Measurements from ENCODE around the gene CHRND. TPM values are rescaled to one million over a fixed set of nuclear protein-coding genes. Genes with fewer than 3 reads are reported as not detected.

CHRND gene
- total RNA-seq, 4 donors from 2014 or later: not detected

DNA sequence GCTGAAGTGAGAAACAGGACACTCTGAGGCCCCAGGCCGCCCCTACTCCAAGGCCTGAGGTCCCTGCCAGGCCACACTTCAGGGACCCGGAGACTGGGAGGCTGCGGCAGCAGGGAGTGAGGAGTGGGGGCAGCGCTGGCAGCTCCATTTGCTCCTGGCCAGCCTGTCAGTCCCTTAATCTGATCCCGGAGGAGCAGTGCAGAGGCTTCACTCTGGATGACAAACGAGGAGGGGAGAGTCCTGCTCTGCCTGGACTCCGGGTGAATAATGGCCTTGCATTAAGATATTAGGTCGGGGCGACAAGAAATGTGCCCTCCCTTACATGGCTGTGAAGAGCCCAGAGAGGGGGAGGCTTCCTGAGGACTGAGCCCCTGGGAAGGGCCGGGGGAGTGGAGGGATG is 20.1 kb upstream of the CHRND start:
- Histone ChIP-seq H3K27me3 (peaks cover 0 to 87% (median 7%) of the 10 kb centered on the region in 4 donors), H3K36me3 (no peaks in the 10 kb centered on the region), H3K9me3 (no peaks in the 10 kb centered on the region), H3K27ac (no peak overlapping the region), H3K4me3 (no peak overlapping the region), H3K4me1 (peaks cover 3 to 19% (median 10%) of the 10 kb centered on the region in 3 donors)
- intact Hi-C loops (cut with DNase I): no loop called here
- DNase-seq: no peak
- TF ChIP-seq, protein P1, sequence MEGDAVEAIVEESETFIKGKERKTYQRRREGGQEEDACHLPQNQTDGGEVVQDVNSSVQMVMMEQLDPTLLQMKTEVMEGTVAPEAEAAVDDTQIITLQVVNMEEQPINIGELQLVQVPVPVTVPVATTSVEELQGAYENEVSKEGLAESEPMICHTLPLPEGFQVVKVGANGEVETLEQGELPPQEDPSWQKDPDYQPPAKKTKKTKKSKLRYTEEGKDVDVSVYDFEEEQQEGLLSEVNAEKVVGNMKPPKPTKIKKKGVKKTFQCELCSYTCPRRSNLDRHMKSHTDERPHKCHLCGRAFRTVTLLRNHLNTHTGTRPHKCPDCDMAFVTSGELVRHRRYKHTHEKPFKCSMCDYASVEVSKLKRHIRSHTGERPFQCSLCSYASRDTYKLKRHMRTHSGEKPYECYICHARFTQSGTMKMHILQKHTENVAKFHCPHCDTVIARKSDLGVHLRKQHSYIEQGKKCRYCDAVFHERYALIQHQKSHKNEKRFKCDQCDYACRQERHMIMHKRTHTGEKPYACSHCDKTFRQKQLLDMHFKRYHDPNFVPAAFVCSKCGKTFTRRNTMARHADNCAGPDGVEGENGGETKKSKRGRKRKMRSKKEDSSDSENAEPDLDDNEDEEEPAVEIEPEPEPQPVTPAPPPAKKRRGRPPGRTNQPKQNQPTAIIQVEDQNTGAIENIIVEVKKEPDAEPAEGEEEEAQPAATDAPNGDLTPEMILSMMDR (IDR thresholded peaks at IDR 0.05): no peak
- TF ChIP-seq POLR2A (IDR thresholded peaks at IDR 0.05): no peak
- WGBS, 2 donors: 60% methylated on average over 2 of the region's 10 CpGs; no CpG with 5 or more reads in 1 of the 2 donors

DNA sequence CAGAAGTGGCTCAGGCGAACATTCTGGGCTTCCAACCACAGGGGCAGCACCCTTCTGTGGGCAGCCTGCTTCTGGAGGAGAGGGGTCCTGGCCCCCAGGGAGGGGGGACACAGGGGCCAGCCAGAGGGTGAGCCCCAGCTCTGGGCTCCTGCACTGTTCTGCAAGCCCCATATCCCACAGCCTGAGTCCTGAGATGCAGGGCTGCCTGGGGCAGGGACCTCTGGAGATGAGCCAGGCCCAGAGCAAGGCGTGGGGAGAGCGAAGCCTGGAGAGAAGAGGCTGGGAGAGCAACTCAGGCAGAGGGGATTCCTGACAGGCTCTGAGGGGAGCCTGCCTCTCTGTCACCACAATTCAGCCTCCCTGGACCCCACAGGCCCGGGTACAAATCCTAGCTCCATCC is 19.3 kb upstream of the CHRND start:
- Histone ChIP-seq H3K4me1 (peaks cover 3 to 19% (median 10%) of the 10 kb centered on the region in 3 donors), H3K27me3 (peaks cover 0 to 87% (median 7%) of the 10 kb centered on the region in 4 donors), H3K4me3 (no peak overlapping the region), H3K36me3 (no peaks in the 10 kb centered on the region), H3K27ac (no peak overlapping the region), H3K9me3 (no peaks in the 10 kb centered on the region)
- 88% methylated on average over 2 of the region's 4 CpGs; no CpG with 5 or more reads in 1 of the 2 donors for WGBS, 2 donors
- intact Hi-C loops (cut with DNase I): no loop called here
- TF ChIP-seq, protein P1 (IDR thresholded peaks at IDR 0.05): no peak
- TF ChIP-seq POLR2A (IDR thresholded peaks at IDR 0.05): no peak
- no peak for DNase-seq

DNA sequence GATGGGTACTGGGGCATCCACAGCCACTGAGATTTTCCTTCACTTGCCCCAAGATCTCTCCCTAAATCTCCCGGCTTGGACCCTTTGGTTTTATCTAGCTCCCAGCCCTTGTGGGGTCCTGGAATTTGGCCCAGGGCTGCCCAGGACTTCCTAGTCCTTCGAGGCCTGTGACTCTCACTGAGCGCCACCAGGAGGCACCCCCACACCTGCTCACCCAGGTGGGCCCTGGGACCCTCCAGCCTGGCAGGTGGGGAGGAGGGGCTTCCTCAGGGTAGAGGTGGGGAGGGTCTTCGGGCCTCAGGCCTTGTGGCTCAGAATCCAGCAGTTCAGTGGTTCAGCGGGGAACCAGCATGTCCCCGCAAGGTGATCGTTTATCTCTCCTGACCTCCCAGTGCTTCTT is 17.7 kb upstream of the CHRND start:
- Histone ChIP-seq H3K27me3 (peaks cover 0 to 87% (median 6%) of the 10 kb centered on the region in 4 donors), H3K36me3 (no peaks in the 10 kb centered on the region)
- WGBS, 2 donors: 70 to 71% methylated on average over 4 of the region's 7 CpGs

GRCh38 chr2:232511336-232511890 is 14.5 kb upstream of the CHRND start:
- no peak for TF ChIP-seq POLR2A (IDR thresholded peaks at IDR 0.05)
- TF ChIP-seq, protein P1 (IDR thresholded peaks at IDR 0.05): no peak
- Histone ChIP-seq H3K9me3 (no peaks in the 10 kb centered on the region), H3K4me3 (no peak overlapping the region), H3K27me3 (peaks cover 0 to 70% (median 0%) of the 10 kb centered on the region in 4 donors), H3K27ac (no peak overlapping the region), H3K4me1 (no peaks in the 10 kb centered on the region), H3K36me3 (no peaks in the 10 kb centered on the region)
- DNase-seq: no peak
- intact Hi-C loops (cut with DNase I): no loop called here
- WGBS, 2 donors: 30% methylated on average over 3 of the region's 11 CpGs; no CpG with 5 or more reads in 1 of the 2 donors

More for the DNA sequence above, 17.7 kb upstream of the CHRND start:
- no peak overlapping the region for H3K27ac ChIP-seq
- peaks cover 0 to 6% (median 5%) of the 10 kb centered on the region in 3 donors for H3K4me1 ChIP-seq
- H3K9me3 ChIP-seq: no peaks in the 10 kb centered on the region
- intact Hi-C loops (cut with DNase I): no loop called here
- TF ChIP-seq POLR2A (IDR thresholded peaks at IDR 0.05): no peak
- TF ChIP-seq, protein P1 (IDR thresholded peaks at IDR 0.05): no peak
- DNase-seq: no peak
- H3K4me3 ChIP-seq: no peak overlapping the region

DNA sequence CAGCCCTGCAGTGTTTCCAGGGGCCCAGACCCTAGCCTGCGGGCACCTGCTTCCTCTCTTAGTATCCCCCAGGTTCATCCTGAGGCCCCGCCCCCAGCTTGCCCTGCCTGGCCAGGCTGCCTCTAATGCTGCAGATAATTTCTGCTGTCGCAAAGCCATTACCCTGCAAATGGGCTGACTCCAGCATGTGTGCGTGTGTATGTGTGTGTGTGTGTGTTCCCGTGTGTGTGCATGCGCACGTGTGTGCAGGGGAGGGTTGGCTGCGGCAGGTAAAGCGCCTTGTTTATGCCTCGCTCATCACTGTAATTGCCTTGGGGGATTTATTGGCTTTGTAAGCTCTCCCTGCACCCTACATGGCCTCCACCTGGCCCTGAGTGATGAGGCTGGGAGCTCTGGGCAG is 13.4 kb upstream of the CHRND start:
- intact Hi-C loops (cut with DNase I): no loop called here
- no peaks in the 10 kb centered on the region for H3K9me3 ChIP-seq
- no peak for TF ChIP-seq POLR2A (IDR thresholded peaks at IDR 0.05)
- no peaks in the 10 kb centered on the region for H3K36me3 ChIP-seq
- no peak overlapping the region for H3K4me3 ChIP-seq
- no peak overlapping the region for H3K27ac ChIP-seq
- DNase-seq: no peak
- no peaks in the 10 kb centered on the region for H3K4me1 ChIP-seq
- H3K27me3 ChIP-seq: peaks cover 0 to 59% (median 0%) of the 10 kb centered on the region in 4 donors
- WGBS, 2 donors: 73 to 82% methylated on average over 5 to 10 of the region's 10 CpGs
